IMR-90 (cell line): ENCODE results near the gene NDUFA7. TPM values are rescaled to one million over a fixed set of nuclear protein-coding genes. Genes with fewer than 3 reads are reported as not detected.
"Not testable (repeated sequence)": the region's sequence is repeated elsewhere in the genome, so short reads cannot be mapped to it uniquely, and the experiment has no call there.

Experiments
- ATAC-seq: fragments of 200-7000 bp; cut with Tn5 transposase; 2 replicates; pipeline ENCODE4 v1.9.1; 2020; ENCODE audit warnings: low read depth, mild to moderate bottlenecking, moderate library complexity
- BruUV-seq: library from RNA; stranded (reverse); fragments of 400-500 nt; replicated peaks from 2 replicates; lab custom pipeline; 2021; lab: Mats Ljungman, UMichigan
- CTCF ChIA-PET: fragments of 300-600 bp; formaldehyde crosslinking; extraction: SDS; loops from one replicate; lab custom pipeline; 2021; ENCODE audit warnings: antibody characterized with exemption; lab: Yijun Ruan, JAX
- POLR2A ChIA-PET: fragments of 300-600 bp; sonication (Branson Sonifier 250); formaldehyde crosslinking; loops from one replicate; lab custom pipeline; 2022; ENCODE audit warnings: antibody characterized with exemption; ENCODE audit not compliant: unreplicated experiment; lab: Charles Lee
- DNase-seq: peaks from one replicate; pipeline ENCODE4 v3.0.0; 2013
- H2AFZ ChIP-seq: replicated peaks from 2 replicates; pipeline ENCODE3; 2013; ENCODE audit warnings: low read length, mild to moderate bottlenecking; ENCODE audit not compliant: poor library complexity
- H2AK5ac ChIP-seq: 2 replicates; pipeline ENCODE4 v1.6.1; 2013; ENCODE audit warnings: low read depth, low read length, inconsistent platforms
- H2AK9ac ChIP-seq: replicated peaks from 2 replicates; pipeline ENCODE3; 2013; ENCODE audit warnings: mild to moderate bottlenecking, low read depth, low read length, moderate library complexity; ENCODE audit not compliant: poor library complexity
- H2BK120ac ChIP-seq: 2 replicates; pipeline ENCODE4 v1.6.1; 2013; ENCODE audit warnings: low read depth, low read length, inconsistent platforms
- H2BK15ac ChIP-seq: 3 replicates; pipeline ENCODE4 v1.6.1; 2013; ENCODE audit warnings: low read depth, low read length, inconsistent platforms
- H2BK20ac ChIP-seq: 2 replicates; pipeline ENCODE4 v1.6.1; 2013; ENCODE audit warnings: low read depth, mild to moderate bottlenecking, inconsistent platforms, low read length, moderate library complexity
- H2BK5ac ChIP-seq: 2 replicates; pipeline ENCODE4 v1.6.1; 2013; ENCODE audit warnings: mild to moderate bottlenecking, low read depth, low read length, inconsistent platforms; ENCODE audit not compliant: poor library complexity, severe bottlenecking
- H3K14ac ChIP-seq: replicated peaks from 2 replicates; pipeline ENCODE4 v1.6.1; 2013; ENCODE audit warnings: low read depth, low read length, inconsistent platforms
- H3K18ac ChIP-seq: 2 replicates; pipeline ENCODE4 v1.6.1; 2013; ENCODE audit warnings: low read depth, low read length, control low read depth
- H3K23ac ChIP-seq: 2 replicates; pipeline ENCODE4 v1.6.1; 2013; ENCODE audit warnings: low read depth, low read length, inconsistent platforms
- H3K27ac ChIP-seq: 2 replicates; pipeline ENCODE4 v1.5.1; 2013; ENCODE audit warnings: mild to moderate bottlenecking, control low read depth, low read length; ENCODE audit not compliant: insufficient read depth
- H3K27me3 ChIP-seq: 2 replicates; pipeline ENCODE4 v1.6.1; 2013; ENCODE audit warnings: low read length; ENCODE audit not compliant: control insufficient read depth, insufficient read depth
- H3K36me3 ChIP-seq: 2 replicates; pipeline ENCODE4 v1.6.1; 2013; ENCODE audit warnings: low read length, mixed read lengths; ENCODE audit not compliant: control insufficient read depth, insufficient read depth
- H3K4ac ChIP-seq: 2 replicates; pipeline ENCODE4 v1.6.1; 2013; ENCODE audit warnings: low read depth, low read length, inconsistent platforms
- H3K4me1 ChIP-seq: 2 replicates; pipeline ENCODE4 v1.6.1; 2013; ENCODE audit warnings: low read length, mixed read lengths; ENCODE audit not compliant: control insufficient read depth, insufficient read depth
- H3K4me2 ChIP-seq: 2 replicates; pipeline ENCODE4 v1.6.1; 2013; ENCODE audit warnings: low read depth, mild to moderate bottlenecking, control low read depth, low read length, moderate library complexity
- H3K4me3 ChIP-seq: 2 replicates; pipeline ENCODE4 v1.5.1; 2013; ENCODE audit warnings: low read depth, mild to moderate bottlenecking, control low read depth, low read length, moderate library complexity; ENCODE audit not compliant: insufficient read depth
- H3K56ac ChIP-seq: 2 replicates; pipeline ENCODE4 v1.6.1; 2013; ENCODE audit warnings: low read length, inconsistent platforms; ENCODE audit not compliant: insufficient read depth; ENCODE audit errors: extremely low read depth
- H3K79me1 ChIP-seq, 2 experiments: 2 replicates each; pipeline ENCODE4 v1.6.1; 2013; ENCODE audit warnings: low read length in 2 of 2, inconsistent platforms in 1 of 2, low read depth in 1 of 2
- H3K9ac ChIP-seq: 2 replicates; pipeline ENCODE4 v1.6.1; 2013; ENCODE audit warnings: low read depth, low read length, control low read depth
- H3K9me1 ChIP-seq: 2 replicates; pipeline ENCODE4 v1.6.1; 2013; ENCODE audit warnings: low read length, inconsistent platforms; ENCODE audit not compliant: insufficient read depth
- H3K9me3 ChIP-seq: 2 replicates; pipeline ENCODE4 v1.6.1; 2013; ENCODE audit warnings: low read length; ENCODE audit not compliant: control insufficient read depth, insufficient read depth
- H4K20me1 ChIP-seq: 2 replicates; pipeline ENCODE4 v1.6.1; 2013; ENCODE audit warnings: low read length, inconsistent platforms; ENCODE audit not compliant: insufficient read depth
- H4K5ac ChIP-seq: 2 replicates; pipeline ENCODE4 v1.6.1; 2013; ENCODE audit warnings: mild to moderate bottlenecking, low read depth, low read length, control low read depth
- H4K8ac ChIP-seq, 2 experiments: 2 replicates each; pipeline ENCODE4 v1.6.1; 2013; ENCODE audit warnings: low read depth in 2 of 2, low read length in 2 of 2, control low read depth in 1 of 2, inconsistent platforms in 1 of 2
- H4K91ac ChIP-seq: 2 replicates; pipeline ENCODE4 v1.6.1; 2013; ENCODE audit warnings: low read depth, low read length, inconsistent platforms; ENCODE audit not compliant: insufficient read depth
- WGBS, 2 experiments: methylation state at CpG; one replicate each; pipeline versions ENCODE4 v1.1.5 to v1.1.7; 2013; ENCODE audit warnings: missing lambda C conversion rate in 2 of 2; ENCODE audit not compliant: insufficient read length in 1 of 2; ENCODE audit errors: extremely low coverage in 2 of 2; 5-methylcytosine and 5-hydroxymethylcytosine counted together
- dilution Hi-C: fragments of 300-500 bp; cut with HindIII; formaldehyde crosslinking; loops from one replicate; pipeline ENCODE4 v1.14.3; 2018; ENCODE audit warnings: low sequenced_read_pairs; ENCODE audit not compliant: unreplicated experiment
- in situ Hi-C: fragments of 300-500 bp; cut with MboI; formaldehyde crosslinking; loops from 3 replicates; pipeline ENCODE4 v1.14.3; 2019; ENCODE audit warnings: low sequenced_read_pairs, inconsistent platforms, mixed read lengths
- intact Hi-C: fragments of 100-400 bp; cut with micrococcal nuclease; formaldehyde crosslinking; loops from 2 replicates; pipeline ENCODE4 v1.10.0; 2022
- polyA plus RNA-seq, 3 experiments: library from polyadenylated mRNA; depleted of rRNA; stranded (reverse); fragments of >200 nt; gene quantifications; 2 replicates each; pipeline ENCODE4 v1.2.3, GENCODE V29; 2012; ENCODE audit warnings: low replicate concordance in 1 of 3
- total RNA-seq: library from RNA; depleted of rRNA; stranded (reverse); fragments of >200 nt; gene quantifications from 2 replicates; pipeline ENCODE4 v1.2.3, GENCODE V29; 2012

NDUFA7 gene
- total and polyA plus RNA-seq, 2 of the 4 experiments (the other 2 are of a cell fraction) = 20.6 to 50.7 TPM

DNA sequence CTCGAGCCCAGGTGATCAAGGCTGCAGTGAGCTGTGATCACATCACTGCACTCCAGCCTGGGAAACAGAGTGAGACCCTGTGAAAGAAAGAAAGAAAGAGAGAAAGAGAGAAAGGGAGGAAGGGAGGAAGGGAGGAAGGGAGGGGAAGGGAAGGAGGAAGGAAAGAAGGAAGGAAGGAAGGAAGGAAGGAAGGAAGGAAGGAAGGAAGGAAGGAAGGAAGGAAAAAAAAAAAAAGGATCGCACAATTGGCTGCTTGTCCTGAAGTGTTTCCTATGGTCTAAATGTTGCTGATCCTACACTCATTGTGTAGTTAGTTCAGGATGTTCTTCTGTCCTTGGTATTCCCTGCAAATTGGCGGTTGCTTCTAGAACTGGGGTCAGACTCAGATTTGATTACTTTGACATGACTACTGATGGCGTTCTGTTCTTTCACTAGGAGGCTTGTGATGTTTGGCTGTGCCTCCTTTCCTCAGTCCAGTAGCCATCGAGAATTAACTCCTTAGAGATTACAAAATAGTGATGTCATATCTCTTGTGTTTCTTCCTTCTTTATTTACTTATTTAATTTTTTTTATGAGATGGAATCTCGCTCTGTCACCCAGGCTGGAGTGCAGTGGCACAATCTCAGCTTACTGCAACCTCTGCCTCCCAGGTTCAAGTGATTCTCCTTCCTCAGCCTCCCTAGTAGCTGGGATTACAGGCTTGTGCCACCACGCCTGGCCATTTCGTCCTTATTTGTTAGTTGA, 28.6 kb upstream of the NDUFA7 start:
- not testable (repeated sequence) for H3K27me3 ChIP-seq
- CTCF ChIA-PET = interaction anchor here (0.6 kb wide), 1 partner anchor 82 kb away, joined by 3 read pairs; no protein-coding TSS in a partner anchor
- in situ Hi-C loops = loop anchor here (5.0 kb wide), 1 partner anchor 158 kb away; no protein-coding TSS in a partner anchor

More for the DNA sequence above, 28.6 kb upstream of the NDUFA7 start:
- H3K27ac ChIP-seq, H3K36me3 ChIP-seq, ATAC-seq, H3K23ac ChIP-seq, H2BK20ac ChIP-seq, H3K4me2 ChIP-seq, POLR2A ChIA-PET, H3K4ac ChIP-seq, H3K4me3 ChIP-seq, H3K18ac ChIP-seq, H3K14ac ChIP-seq, H2AFZ ChIP-seq, H2AK5ac ChIP-seq, H3K79me1 ChIP-seq, H3K9me3 ChIP-seq, H2BK15ac ChIP-seq, H4K5ac ChIP-seq, H2AK9ac ChIP-seq, H3K9me1 ChIP-seq, H4K20me1 ChIP-seq, DNase-seq, intact Hi-C loops, H3K4me1 ChIP-seq, H3K9ac ChIP-seq, H4K8ac ChIP-seq, H4K91ac ChIP-seq, BruUV-seq, H2BK5ac ChIP-seq, dilution Hi-C loops, H3K56ac ChIP-seq, H2BK120ac ChIP-seq: not testable (repeated sequence)
- 92% methylated on average over 2 of the region's 8 CpGs; no CpG with 5 or more reads in 1 of the 2 experiments for WGBS, 2 experiments
